Motor neuron (in vitro differentiated cells): Measurements from ENCODE around the gene CHRNE. TPM values are rescaled to one million over a fixed set of nuclear protein-coding genes. Genes with fewer than 3 reads are reported as not detected.
A peak's percentile ranks its signal among the peaks of the same experiment; 100 is the strongest.

Experiments
- ATAC-seq, 8 experiments: fragments of 200-7000 bp; cut with Tn5 transposase; replicated peaks in 6 of 8; 2 replicates each; pipeline ENCODE4 v1.8.0; 2021; ENCODE audit warnings: mild to moderate bottlenecking in 8 of 8, moderate library complexity in 8 of 8
- H3K27ac ChIP-seq, 2 donors: fragments of 250-450 bp; sonication (Bioruptor Pico); 2 replicates each; pipeline ENCODE4 v1.9.0; 2021; ENCODE audit warnings: antibody characterized with exemption in 2 of 2, mild to moderate bottlenecking in 2 of 2, moderate library complexity in 1 of 2
- H3K4me1 ChIP-seq, 2 donors: fragments of 250-450 bp; sonication (Bioruptor Pico); replicated peaks in 1 of 2; 2 replicates each; pipeline ENCODE4 v1.6.1; 2021; ENCODE audit warnings: antibody characterized with exemption in 2 of 2, mild to moderate bottlenecking in 2 of 2, moderate library complexity in 1 of 2
- H3K4me3 ChIP-seq, 5 donors: fragments of 250-450 bp; sonication (Bioruptor Pico); 2 replicates each; pipeline ENCODE4 v1.9.0; 2021; ENCODE audit warnings: antibody characterized with exemption in 5 of 5, mild to moderate bottlenecking in 5 of 5, moderate library complexity in 4 of 5
- WGBS, 10 experiments: fragments of 450-650 bp; shearing (Covaris generic); methylation state at CpG; one replicate each; pipeline ENCODE4 v1.0.0; 2022; 5-methylcytosine and 5-hydroxymethylcytosine counted together
- in situ Hi-C, 9 experiments: fragments of 400-800 bp; cut with MboI; loops; one replicate each; pipeline ENCODE4 v1.15.0; 2021; ENCODE audit warnings: low sequenced_read_pairs in 9 of 9, low pct_unique_long_range_greater_than_20kb in 2 of 9; ENCODE audit not compliant: unreplicated experiment in 9 of 9
- total RNA-seq, 8 experiments: library from RNA; unstranded; fragments of 300-600 nt; gene quantifications; 2 replicates each; pipeline versions ENCODE4 v1.2.3 to v1.2.4, GENCODE V29; 2022

Gene CHRNE
- total RNA-seq, 8 experiments from 2014 or later, result 0.21 to 2.3 (median 0.57) TPM

DNA sequence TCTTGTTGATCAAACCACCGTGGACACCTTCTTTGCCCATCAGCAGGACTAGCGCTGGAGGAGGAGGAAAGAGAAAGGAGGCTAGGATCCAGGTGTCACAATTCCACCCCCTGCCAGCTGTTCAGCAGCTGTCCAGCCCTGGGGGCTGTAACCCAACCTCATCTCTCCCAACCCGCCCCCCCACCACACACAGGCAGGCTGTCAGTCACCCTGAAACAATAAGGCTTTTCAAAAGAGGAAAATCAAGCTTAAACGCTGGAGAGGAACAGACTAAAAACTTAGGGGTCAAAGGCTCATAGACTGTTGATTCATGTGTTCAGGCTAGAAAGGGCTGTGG, 43.0 kb upstream of the CHRNE start:
- 0 to 59% (median 0%) methylated on average over 1 to 2 of the region's 4 CpGs; no CpG with 5 or more reads in 7 of the 10 experiments for WGBS, 10 experiments
- Histone ChIP-seq H3K4me1 (peaks cover 24 to 28% of the 10 kb centered on the region in 2 donors), H3K4me3 (no peak overlapping the region), H3K27ac (no peak overlapping the region)
- ATAC-seq, result no peak
- in situ Hi-C loops, result no loop called here

DNA sequence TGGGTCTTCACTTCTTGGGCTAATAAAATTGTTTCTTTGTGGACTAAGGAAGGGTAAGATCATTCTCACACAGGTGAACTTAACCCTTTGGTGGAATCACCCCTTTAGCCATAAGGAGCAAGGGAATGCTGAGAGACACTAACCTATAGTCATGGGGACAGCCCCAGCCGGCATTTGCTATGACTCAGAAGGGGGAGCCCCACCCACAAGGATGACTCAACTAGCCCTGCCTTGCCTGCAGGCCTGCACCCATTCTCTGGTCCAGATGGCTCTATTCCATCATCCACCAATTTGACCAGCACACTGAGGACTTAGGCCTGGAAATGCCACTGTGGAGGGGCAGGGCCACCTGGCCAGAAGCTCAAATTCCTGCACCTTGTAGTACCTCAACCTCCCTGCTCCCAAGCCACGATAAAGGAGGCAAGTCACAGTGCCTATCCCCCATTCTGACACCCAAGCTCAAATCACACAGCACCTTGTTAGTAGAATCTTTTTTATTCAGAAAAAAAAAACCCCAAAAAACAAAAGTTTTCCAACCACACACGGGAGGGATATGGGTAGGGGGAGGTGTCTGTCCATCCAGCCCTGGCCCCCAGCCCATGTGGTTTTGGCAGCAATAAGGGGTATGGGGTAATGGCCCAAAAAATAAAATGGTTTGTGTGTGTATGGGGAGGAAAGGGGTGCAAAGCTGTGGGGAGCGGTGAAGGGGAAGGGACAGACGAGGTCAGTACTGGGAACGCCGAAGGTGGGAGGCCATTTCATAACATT, 42.5 kb upstream of the CHRNE start:
- peaks cover 18 to 22% of the 10 kb centered on the region in 2 donors for H3K4me1 ChIP-seq
- in situ Hi-C loops, result no loop called here
- no peak overlapping the region for H3K4me3 ChIP-seq
- ATAC-seq, result peak in 6 of 8 experiments; percentile 8 to 20 (median 10)
- WGBS, 10 experiments, result 0 to 100% (median 27%) methylated on average over 1 to 2 of the region's 7 CpGs; no CpG with 5 or more reads in 4 of the 10 experiments
- H3K27ac ChIP-seq, result no peak overlapping the region

DNA sequence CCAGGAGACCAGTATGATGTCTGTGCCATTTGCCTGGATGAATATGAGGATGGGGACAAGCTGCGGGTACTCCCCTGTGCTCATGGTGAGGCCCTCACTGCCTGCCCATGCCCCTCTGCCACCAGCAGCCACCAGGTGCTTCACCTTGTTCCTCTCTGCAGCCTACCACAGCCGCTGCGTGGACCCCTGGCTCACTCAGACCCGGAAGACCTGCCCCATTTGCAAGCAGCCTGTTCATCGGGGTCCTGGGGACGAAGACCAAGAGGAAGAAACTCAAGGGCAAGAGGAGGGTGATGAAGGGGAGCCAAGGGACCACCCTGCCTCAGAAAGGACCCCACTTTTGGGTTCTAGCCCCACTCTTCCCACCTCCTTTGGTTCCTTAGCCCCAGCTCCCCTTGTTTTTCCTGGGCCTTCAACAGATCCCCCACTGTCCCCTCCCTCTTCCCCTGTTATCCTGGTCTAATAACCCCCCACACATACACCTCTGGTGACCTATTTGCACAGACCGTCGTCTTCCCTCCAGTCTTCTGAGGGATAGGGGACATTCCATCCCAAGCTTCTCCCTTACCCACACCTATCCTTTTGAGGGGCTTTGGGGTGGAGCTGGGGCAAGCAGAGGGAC, 41.8 kb upstream of the CHRNE start:
- no peak overlapping the region for H3K4me3 ChIP-seq
- H3K4me1 ChIP-seq, result peaks cover 14 to 19% of the 10 kb centered on the region in 2 donors
- ATAC-seq, result no peak
- H3K27ac ChIP-seq, result no peak overlapping the region
- WGBS, 10 experiments, result 75 to 100% (median 80%) methylated on average over 2 to 4 of the region's 8 CpGs; no CpG with 5 or more reads in 7 of the 10 experiments
- in situ Hi-C loops, result no loop called here

DNA sequence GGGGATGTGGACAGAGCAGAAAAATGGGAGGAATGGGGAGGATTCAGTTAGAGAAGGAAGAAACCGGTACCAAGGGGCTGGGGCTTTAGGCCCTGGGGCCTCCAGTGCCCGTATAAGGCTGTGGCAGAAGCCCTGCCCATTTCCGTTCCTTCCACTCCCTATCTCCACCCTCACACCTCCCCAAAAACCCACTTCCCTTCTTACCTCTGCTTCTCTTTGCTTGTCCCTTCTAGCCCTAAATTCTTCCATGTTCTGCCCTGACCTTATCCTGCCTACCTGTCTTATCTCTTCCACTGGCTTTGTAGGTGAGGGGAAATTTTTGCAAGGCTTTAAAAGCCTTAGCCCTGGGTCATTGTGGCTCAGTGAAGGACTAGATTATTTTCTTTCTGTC, 41.3 kb upstream of the CHRNE start:
- peaks cover 14 to 19% of the 10 kb centered on the region in 2 donors for H3K4me1 ChIP-seq
- H3K4me3 ChIP-seq, result no peak overlapping the region
- ATAC-seq, result no peak
- no peak overlapping the region for H3K27ac ChIP-seq
- in situ Hi-C loops, result no loop called here
- whole genome bisulfite sequencing, 10 experiments, result 0 to 90% (median 60%) methylated on average over 1 to 3 of the region's 3 CpGs; no CpG with 5 or more reads in 3 of the 10 experiments

DNA sequence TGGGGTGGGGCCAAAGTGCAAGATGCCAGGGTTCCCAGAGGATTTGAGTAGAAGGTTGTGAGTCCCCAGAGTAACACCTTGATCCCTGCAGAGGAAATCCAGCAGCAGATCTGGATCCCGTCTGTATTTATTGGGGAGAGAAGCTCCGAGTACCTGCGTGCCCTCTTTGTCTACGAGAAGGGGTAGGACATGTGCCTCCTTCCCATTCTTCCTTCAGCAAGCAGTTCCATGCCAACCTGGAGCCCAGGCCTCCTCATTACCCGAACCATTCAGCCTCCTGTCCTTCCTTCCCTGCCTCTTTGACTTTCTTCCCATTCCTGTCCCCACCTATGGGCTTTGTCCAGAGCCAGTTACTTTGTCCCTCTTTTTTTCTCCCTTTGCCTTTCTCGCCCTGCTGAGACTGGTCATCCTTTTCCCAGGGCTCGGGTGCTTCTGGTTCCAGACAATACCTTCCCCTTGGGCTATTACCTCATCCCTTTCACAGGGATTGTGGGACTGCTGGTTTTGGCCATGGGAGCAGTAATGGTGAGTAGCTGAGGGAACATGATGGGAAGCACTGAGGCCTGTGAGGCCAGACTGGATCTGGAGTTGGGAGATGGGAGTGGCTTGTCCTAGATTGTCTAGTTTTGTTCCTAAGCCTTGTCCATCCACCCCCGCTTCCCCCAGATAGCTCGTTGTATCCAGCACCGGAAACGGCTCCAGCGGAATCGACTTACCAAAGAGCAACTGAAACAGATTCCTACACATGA, 40.0 kb upstream of the CHRNE start:
- Histone ChIP-seq H3K4me1 (peaks cover 23 to 26% of the 10 kb centered on the region in 2 donors), H3K4me3 (no peak overlapping the region), H3K27ac (no peak overlapping the region)
- 67 to 100% (median 80%) methylated on average over 1 to 11 of the region's 13 CpGs; no CpG with 5 or more reads in 2 of the 10 experiments for WGBS, 10 experiments
- in situ Hi-C loops, result no loop called here
- ATAC-seq, result no peak

DNA sequence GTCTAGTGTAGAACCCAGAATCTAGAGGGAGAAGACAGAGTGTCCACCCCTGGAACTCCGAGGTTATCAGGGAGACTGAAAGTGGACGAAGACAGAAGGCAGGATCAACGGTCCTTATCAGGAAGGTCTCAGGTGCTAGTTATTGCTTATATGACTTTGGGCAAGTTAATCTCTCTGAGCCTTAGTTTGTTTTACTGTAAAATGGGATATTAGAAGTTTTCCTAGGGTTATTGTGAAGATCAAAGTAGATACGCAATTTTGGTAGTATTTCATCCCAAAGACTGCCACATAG, 38.4 kb upstream of the CHRNE start:
- 40 to 80% (median 50%) methylated on average over 1 to 4 of the region's 4 CpGs; no CpG with 5 or more reads in 1 of the 10 experiments for WGBS, 10 experiments
- ATAC-seq, result no peak
- in situ Hi-C loops, result no loop called here
- H3K4me3 ChIP-seq, result peak overlapping the region; percentile 53 to 85 (median 61)
- H3K4me1 ChIP-seq, result peaks cover 16 to 20% of the 10 kb centered on the region in 2 donors
- H3K27ac ChIP-seq, result peak overlapping the region; percentile 96 to 99

DNA sequence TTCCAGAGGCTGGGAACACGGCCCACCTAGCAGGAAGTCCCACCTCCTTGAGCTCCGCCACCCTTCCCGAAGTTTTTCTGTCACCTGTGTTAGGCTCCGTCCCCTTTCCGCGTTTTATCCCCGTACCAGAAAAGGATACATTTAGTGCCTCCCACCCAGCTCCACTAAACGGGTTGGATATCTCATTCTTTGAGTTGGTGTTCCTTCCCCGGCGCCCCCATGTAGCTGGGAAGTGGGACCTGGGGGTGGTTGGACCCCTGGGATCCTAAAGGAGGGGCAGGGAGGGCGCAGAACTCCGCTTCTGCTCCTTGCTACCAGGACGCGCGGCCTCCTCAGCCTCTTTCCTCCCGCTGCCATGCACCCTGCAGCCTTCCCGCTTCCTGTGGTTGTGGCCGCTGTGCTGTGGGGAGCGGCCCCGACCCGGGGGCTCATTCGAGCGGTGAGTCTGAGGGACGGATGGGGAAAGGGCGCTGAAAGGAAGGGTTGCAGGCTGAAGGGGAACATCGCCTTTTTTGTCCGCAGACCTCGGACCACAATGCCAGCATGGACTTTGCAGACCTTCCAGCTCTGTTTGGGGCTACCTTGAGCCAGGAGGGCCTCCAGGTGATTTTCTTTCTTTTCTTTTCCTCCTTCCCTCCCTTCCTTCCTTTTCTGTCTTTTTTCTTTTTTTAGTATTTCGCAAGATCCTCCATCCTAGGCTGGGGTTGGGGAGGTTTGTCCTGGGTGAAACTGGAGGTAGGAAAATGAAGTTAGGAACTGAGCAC, 37.8 kb upstream of the CHRNE start:
- WGBS, 10 experiments, result 0 to 7% (median 3%) methylated on average over 4 to 15 of the region's 29 CpGs; no CpG with 5 or more reads in 2 of the 10 experiments
- peak; percentile 51 to 76 (median 66) for ATAC-seq

DNA sequence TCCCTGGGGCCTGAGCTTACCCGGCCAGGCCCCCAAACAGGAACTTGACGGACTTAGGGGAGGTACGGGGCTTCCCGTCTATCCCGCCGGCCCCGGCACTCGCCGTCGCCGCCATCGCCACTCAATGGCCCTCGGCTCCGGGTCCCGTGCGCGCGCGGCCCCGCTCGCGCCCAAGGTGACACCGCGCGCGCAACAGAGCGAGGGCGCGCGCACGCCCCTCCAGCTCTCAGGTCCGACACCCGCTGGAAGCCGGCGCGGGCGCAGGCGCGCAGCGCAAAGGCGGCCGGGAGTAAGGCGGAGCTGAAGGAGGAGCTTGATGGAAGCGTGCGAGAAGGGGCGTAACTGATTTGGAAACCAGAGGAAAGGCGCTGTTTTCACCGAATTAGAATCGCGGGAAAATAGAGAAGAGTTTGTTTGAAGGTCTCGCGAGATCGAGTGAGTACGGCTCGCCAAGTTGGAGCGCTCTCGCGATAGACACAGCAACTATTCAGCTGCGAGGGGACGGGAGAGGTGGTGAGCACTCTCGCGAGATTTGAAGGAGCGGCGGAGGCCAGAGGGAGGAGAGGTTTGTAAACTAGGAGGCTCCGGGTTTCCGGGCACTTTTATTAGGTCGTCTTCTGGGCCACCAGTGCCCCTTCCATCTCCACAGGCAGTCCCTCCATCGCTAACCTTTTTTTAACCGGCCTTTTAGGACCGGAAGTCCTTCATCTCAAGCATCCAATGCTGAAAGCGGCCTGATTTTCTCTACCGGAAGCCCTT, 37.1 kb upstream of the CHRNE start, which contains the start of the genes RNF167 and SLC25A11:
Gene RNF167 (plus strand): TSS at position 473 of the 759 bp plus-strand sequence. CDS start 642 bp downstream, outside the sequence.
Gene SLC25A11 (minus strand): TSS at position 251 of the 759 bp plus-strand sequence. CDS start 136 bp downstream, at position 115.
- in situ Hi-C loops, result no loop called here
- Histone ChIP-seq H3K27ac (peak within 1 kb of the TSS; percentile 96 to 99), H3K4me1 (peaks cover 14 to 16% of the 10 kb centered on the region in 2 donors), H3K4me3 (peak within 1 kb of the TSS; percentile 53 to 85 (median 61))
- ATAC-seq, result peak; percentile 77 to 92 (median 88)
- 0 to 10% (median 0%) methylated on average over 1 to 48 of the region's 72 CpGs; no CpG with 5 or more reads in 1 of the 10 experiments for WGBS, 10 experiments

More for the DNA sequence above, 37.8 kb upstream of the CHRNE start:
- Histone ChIP-seq H3K27ac (peak overlapping the region; percentile 96 to 99), H3K4me3 (peak overlapping the region; percentile 53 to 85 (median 61)), H3K4me1 (peaks cover 16 to 19% of the 10 kb centered on the region in 2 donors)
- in situ Hi-C loops, result no loop called here

DNA sequence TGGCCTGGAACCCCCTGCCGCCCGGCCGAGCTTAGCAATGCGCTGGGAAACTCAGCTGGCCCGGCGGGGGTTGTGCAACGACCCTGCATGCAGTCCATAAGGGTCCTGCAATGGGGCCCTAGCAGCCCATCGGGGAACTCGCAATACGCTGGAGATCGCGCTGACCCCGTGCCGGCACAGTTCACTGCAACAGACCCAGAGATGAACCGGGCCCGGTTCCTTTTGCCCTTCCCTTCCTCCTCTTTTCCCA, 36.6 kb upstream of the CHRNE start:
- Histone ChIP-seq H3K27ac (peak overlapping the region; percentile 96 to 99), H3K4me3 (peak overlapping the region; percentile 53 to 85 (median 61)), H3K4me1 (peaks cover 14 to 16% of the 10 kb centered on the region in 2 donors)
- WGBS, 10 experiments, result no CpG with 5 or more reads among the region's 16 CpGs
- in situ Hi-C loops, result no loop called here
- ATAC-seq, result peak in 3 of 8 experiments; percentile 4 to 16 (median 12)

DNA sequence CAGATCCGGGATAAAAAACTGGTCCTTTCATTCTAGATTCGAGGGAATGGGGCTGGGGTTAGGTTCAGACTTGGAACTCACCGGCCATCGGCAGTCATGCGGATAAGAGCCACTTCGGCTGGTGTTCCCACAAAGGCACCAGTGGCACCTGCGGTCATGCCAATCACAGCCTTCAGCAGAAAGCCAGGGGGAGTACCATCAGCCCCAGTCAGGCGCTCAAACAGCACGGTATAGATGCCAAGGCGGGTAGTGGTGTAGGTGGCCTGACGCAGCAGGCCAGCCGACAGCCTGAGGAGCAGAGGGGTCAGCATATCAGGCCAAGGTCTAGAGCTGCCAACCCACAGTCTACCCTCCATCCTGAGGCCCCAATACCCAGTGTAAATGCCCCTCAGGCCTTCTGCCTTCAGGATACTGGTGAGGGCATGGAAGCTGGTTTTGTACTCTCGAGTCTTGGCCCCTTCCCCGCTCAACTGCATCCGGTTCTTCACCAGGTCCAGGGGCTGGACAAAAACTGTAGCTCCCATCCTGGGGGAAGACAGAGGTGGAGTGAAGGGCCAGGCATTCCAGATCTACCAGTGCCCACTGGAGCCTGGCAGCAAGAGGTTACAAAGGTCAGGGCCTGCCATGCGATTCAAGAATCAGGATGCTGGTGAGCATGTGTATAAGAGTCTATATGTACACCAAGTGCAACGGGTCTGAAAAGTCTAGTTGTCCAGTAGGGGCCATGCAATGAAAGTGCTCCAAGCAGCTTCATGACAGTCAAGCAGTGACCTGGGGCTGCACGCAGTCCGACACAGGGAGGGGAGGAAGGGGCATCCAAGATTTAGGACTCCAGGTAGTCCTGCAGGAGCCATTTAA, 36.0 kb upstream of the CHRNE start:
- H3K4me1 ChIP-seq, result peaks cover 14 to 16% of the 10 kb centered on the region in 2 donors
- ATAC-seq, result peak in 1 of 8 experiments; percentile 0
- WGBS, 10 experiments, result 5 to 80% (median 40%) methylated on average over 1 to 9 of the region's 19 CpGs; no CpG with 5 or more reads in 2 of the 10 experiments
- H3K27ac ChIP-seq, result peak overlapping the region; percentile 96 to 99
- in situ Hi-C loops, result no loop called here
- H3K4me3 ChIP-seq, result peak overlapping the region; percentile 53 to 85 (median 61)

DNA sequence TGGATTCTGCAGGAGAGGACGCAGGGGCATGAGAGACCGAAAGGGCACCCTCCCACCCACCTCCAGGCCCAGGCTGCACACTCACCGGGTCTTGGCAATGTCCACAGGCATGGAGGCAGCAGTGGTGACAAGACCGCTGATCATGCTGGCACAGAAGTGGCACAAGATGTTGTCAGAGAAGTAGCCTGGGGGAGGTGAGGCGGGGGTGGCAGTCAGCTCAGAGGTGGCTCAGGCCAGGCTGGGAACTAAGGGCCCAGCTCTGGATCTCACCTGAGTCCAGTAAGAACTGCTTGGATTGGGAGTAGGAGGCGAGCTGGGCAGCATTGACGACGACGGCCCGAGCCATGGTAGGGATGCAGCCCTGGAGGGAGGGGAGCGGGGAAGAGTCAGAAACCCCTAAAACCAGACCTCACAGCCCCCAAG, 35.2 kb upstream of the CHRNE start:
- Histone ChIP-seq H3K4me1 (peaks cover 14 to 16% of the 10 kb centered on the region in 2 donors), H3K27ac (no peak overlapping the region), H3K4me3 (peak overlapping the region in 1 of 5 donors; percentile 85)
- in situ Hi-C loops, result no loop called here
- 85 to 100% (median 94%) methylated on average over 1 to 8 of the region's 11 CpGs; no CpG with 5 or more reads in 6 of the 10 experiments for WGBS, 10 experiments
- ATAC-seq, result no peak
